Naive B cell (primary cell): Measurements from ENCODE around the gene DGKA. TPM values are rescaled to one million over a fixed set of nuclear protein-coding genes. Genes with fewer than 3 reads are reported as not detected.

ENCODE experiments used
- ATAC-seq, 2 donors: fragments of 150-1000 bp; cut with Tn5 transposase; 2 replicates each; pipeline ENCODE4 v1.10.0; 2021; ENCODE audit warnings: low read depth in 2 of 2, mild to moderate bottlenecking in 2 of 2, moderate library complexity in 2 of 2
- DNase-seq: peaks from one replicate; pipeline ENCODE4 v3.0.0; 2022
- H3K27ac Mint-ChIP-seq, 6 donors: one replicate each; pipeline ENCODE4 v1.8.0; 2020 to 2022; ENCODE audit warnings: mild to moderate bottlenecking in 6 of 6, mixed read lengths in 6 of 6, moderate library complexity in 5 of 6, inconsistent platforms in 2 of 6
- H3K27me3 Mint-ChIP-seq, 3 donors: one replicate each; pipeline ENCODE4 v1.8.0; 2021 to 2022; ENCODE audit warnings: mixed read lengths in 3 of 3, mild to moderate bottlenecking in 1 of 3
- H3K36me3 Mint-ChIP-seq, 2 donors: one replicate each; pipeline ENCODE4 v1.8.0; 2020 to 2022; ENCODE audit warnings: mixed read lengths in 2 of 2, inconsistent platforms in 1 of 2, mild to moderate bottlenecking in 1 of 2
- H3K4me1 Mint-ChIP-seq, 3 donors: one replicate each; pipeline ENCODE4 v1.8.0; 2020 to 2022; ENCODE audit warnings: mixed read lengths in 3 of 3, inconsistent platforms in 1 of 3, mild to moderate bottlenecking in 1 of 3, moderate library complexity in 1 of 3
- H3K4me3 Mint-ChIP-seq, 8 donors: one replicate each; pipeline ENCODE4 v1.8.0; 2020 to 2022; ENCODE audit warnings: mild to moderate bottlenecking in 8 of 8, mixed read lengths in 8 of 8, moderate library complexity in 8 of 8, inconsistent platforms in 2 of 8
- H3K9me3 Mint-ChIP-seq, 7 donors: one replicate each; pipeline ENCODE4 v1.8.0; 2020 to 2022; ENCODE audit warnings: mixed read lengths in 7 of 7, mild to moderate bottlenecking in 5 of 7, inconsistent platforms in 2 of 7, moderate library complexity in 1 of 7
- polyA plus RNA-seq, 6 donors: library from polyadenylated mRNA; unstranded; fragments of 300-500 nt; fragmentation: Illumina TruSeq; gene quantifications; one replicate each; pipeline ENCODE4 v1.2.3, GENCODE V29; 2021; ENCODE audit warnings: low read depth in 6 of 6

Gene DGKA
- polyA plus RNA-seq, 6 donors from 2014 or later: 64.0 to 119 (median 65.9) TPM

GRCh38 chr12:55933799-55934742 is 3.1 kb downstream of the DGKA start:
- Mint-ChIP-seq H3K9me3 (no peaks in the 10 kb centered on the region), H3K36me3 (peaks cover 8 to 29% of the 10 kb centered on the region in 2 donors), H3K27ac (peak overlapping the region in 5 of 6 donors; percentile 40 to 98 (median 59)), H3K27me3 (no peaks in the 10 kb centered on the region), H3K4me1 (peaks cover 59 to 75% (median 68%) of the 10 kb centered on the region in 3 donors), H3K4me3 (peak overlapping the region in 7 of 8 donors; percentile 3 to 100 (median 31))
- ATAC-seq (no peak), DNase-seq (no peak)

- Mint-ChIP-seq H3K9me3 (no peaks in the 10 kb centered on the region), H3K4me3 (peak overlapping the region in 1 of 8 donors; percentile 71), H3K27ac (peak overlapping the region in 3 of 6 donors; percentile 42 to 75 (median 52)), H3K36me3 (peaks cover 8 to 32% of the 10 kb centered on the region in 2 donors), H3K4me1 (peaks cover 53 to 69% (median 66%) of the 10 kb centered on the region in 3 donors), H3K27me3 (no peaks in the 10 kb centered on the region)
- ATAC-seq: no peak
- no peak for DNase-seq
These were observed 3.8 kb downstream of the DGKA start for GRCh38 chr12:55934773-55935172.

GRCh38 chr12:55935738-55936151 is 4.8 kb downstream of the DGKA start:
- no peaks in the 10 kb centered on the region for H3K27me3 Mint-ChIP-seq
- no peaks in the 10 kb centered on the region for H3K9me3 Mint-ChIP-seq
- ATAC-seq (no peak), DNase-seq (no peak)
- peak overlapping the region in 3 of 8 donors; percentile 30 to 44 (median 42) for H3K4me3 Mint-ChIP-seq
- peaks cover 8 to 32% of the 10 kb centered on the region in 2 donors for H3K36me3 Mint-ChIP-seq
- H3K4me1 Mint-ChIP-seq: peaks cover 52 to 69% (median 66%) of the 10 kb centered on the region in 3 donors
- peak overlapping the region in 5 of 6 donors; percentile 47 to 86 (median 57) for H3K27ac Mint-ChIP-seq

DNA sequence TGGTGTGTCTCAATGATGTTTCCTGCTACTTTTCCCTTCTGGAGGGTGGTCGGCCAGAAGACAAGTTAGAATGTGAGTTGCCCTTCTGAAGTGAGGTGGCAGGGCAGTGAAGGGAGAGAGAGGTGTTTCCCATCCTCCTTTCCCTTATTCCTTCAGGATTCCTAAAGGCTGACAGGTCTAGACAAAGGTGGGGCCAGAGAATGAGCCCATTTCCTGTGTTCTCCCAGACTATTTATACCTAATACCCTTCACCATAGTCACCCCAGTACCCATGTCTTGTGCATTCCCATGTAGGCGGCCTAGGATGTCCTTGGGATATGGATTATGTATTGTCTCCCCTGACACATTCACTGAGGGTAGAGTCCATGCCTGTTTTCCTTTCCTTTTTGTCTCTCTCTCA is 7.0 kb downstream of the DGKA start:
- peaks cover 22 to 38% of the 10 kb centered on the region in 2 donors for H3K36me3 Mint-ChIP-seq

DNA sequence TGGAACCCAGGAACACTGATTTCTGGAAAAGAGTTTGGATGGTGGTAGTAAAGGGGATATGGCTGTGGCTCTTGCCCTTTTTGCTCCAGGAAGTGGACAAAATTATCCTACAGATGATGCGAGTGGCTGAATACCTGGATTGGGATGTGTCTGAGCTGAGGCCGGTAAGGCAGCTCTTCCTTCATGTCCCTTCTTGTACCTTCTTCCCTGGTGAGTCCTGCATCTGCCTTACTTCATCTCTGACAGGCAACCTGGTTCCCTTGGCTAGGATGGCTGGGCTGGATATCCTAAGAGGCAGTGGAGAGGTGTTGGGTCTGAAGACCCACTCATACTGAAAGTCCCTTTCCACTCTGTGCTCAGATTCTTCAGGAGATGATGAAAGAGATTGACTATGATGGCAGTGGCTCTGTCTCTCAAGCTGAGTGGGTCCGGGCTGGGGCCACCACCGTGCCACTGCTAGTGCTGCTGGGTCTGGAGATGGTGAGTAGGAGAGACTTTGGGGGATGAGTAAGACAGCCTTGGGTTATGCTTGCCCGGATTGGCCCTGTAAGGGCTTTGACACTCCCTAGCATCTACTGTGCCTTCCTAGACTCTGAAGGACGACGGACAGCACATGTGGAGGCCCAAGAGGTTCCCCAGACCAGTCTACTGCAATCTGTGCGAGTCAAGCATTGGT is 8.0 kb downstream of the DGKA start:
- ATAC-seq (no peak), DNase-seq (no peak)
- H3K27ac Mint-ChIP-seq: peak overlapping the region in 3 of 6 donors; percentile 18 to 84 (median 42)
- peaks cover 29 to 38% of the 10 kb centered on the region in 2 donors for H3K36me3 Mint-ChIP-seq
- H3K9me3 Mint-ChIP-seq: no peaks in the 10 kb centered on the region
- H3K4me3 Mint-ChIP-seq: peak overlapping the region in 1 of 8 donors; percentile 44
- no peaks in the 10 kb centered on the region for H3K27me3 Mint-ChIP-seq
- peaks cover 30 to 60% (median 42%) of the 10 kb centered on the region in 3 donors for H3K4me1 Mint-ChIP-seq

More for the DNA sequence above, 7.0 kb downstream of the DGKA start:
- Mint-ChIP-seq H3K27ac (peak overlapping the region in 2 of 6 donors; percentile 18 to 71), H3K4me1 (peaks cover 37 to 65% (median 51%) of the 10 kb centered on the region in 3 donors), H3K9me3 (no peaks in the 10 kb centered on the region), H3K27me3 (no peaks in the 10 kb centered on the region), H3K4me3 (no peak overlapping the region)
- DNase-seq (no peak), ATAC-seq (no peak)

- peak; percentile 99 to 100 for ATAC-seq
- peaks cover 39 to 50% of the 10 kb centered on the region in 2 donors for H3K36me3 Mint-ChIP-seq
- H3K27me3 Mint-ChIP-seq: no peaks in the 10 kb centered on the region
- peak overlapping the region; percentile 29 to 92 (median 54) for H3K27ac Mint-ChIP-seq
- no peaks in the 10 kb centered on the region for H3K9me3 Mint-ChIP-seq
- H3K4me3 Mint-ChIP-seq: peak overlapping the region in 2 of 8 donors; percentile 12 to 36
- DNase-seq: peak; percentile 81
- H3K4me1 Mint-ChIP-seq: peaks cover 23 to 48% (median 35%) of the 10 kb centered on the region in 3 donors
These were observed 9.2 kb downstream of the DGKA start for GRCh38 chr12:55940065-55940732.

GRCh38 chr12:55942055-55942454 is 11.1 kb downstream of the DGKA start:
- H3K27ac Mint-ChIP-seq: peak overlapping the region in 2 of 6 donors; percentile 21 to 55
- DNase-seq: no peak
- no peak for ATAC-seq
- no peaks in the 10 kb centered on the region for H3K27me3 Mint-ChIP-seq
- peaks cover 15 to 30% (median 25%) of the 10 kb centered on the region in 3 donors for H3K4me1 Mint-ChIP-seq
- H3K36me3 Mint-ChIP-seq: peaks cover 38 to 51% of the 10 kb centered on the region in 2 donors
- no peaks in the 10 kb centered on the region for H3K9me3 Mint-ChIP-seq
- no peak overlapping the region for H3K4me3 Mint-ChIP-seq

DNA sequence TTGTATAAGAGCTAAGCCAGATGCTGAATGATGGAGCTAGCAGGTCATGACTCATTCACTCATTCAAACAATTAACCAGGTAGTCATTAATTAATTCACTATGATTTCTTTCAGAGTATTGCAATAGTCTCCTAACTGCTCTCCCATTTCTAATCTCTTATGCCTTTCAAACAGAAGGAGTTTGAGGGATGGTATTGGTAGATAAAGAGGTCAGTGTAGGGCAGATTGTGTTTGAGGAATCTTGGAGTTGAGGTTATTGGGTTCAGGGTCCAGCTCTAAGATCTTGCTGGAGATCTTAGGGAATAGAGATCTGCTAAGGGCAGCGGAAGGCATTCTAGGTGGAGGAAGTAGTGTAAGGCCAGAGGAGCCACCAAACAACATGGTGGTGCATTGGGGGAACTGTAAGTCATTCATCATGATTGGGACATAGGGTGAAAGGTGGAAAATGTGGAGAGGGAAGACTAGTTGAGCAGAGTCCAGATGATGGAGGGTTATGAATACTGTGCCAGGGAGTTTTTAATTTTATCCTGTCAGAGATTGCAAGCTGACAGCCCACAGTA is 11.7 kb downstream of the DGKA start:
- H3K9me3 Mint-ChIP-seq: no peaks in the 10 kb centered on the region

DNA sequence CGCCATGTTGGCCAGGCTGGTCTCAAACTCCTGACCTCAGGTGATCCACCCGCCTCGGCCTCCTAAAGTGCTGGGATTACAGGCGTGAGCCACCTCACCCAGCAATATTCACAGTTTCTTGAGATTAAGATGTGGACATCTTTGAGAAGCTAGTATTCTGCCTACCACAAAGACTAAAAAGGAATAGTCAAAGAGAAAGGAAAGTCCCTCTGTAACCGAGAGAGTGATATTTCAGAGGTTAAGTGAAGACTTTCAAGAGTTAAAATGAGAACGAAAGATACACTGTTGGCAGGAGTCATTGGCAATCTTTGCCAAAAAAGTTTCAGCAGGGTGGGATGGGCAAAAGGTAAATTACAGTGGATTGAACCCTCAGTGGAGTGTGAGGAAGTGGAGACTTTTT is 15.6 kb downstream of the DGKA start:
- Mint-ChIP-seq H3K9me3 (no peaks in the 10 kb centered on the region), H3K4me1 (peaks cover 0 to 15% (median 11%) of the 10 kb centered on the region in 3 donors), H3K4me3 (no peak overlapping the region), H3K27me3 (no peaks in the 10 kb centered on the region), H3K36me3 (peaks cover 35 to 37% of the 10 kb centered on the region in 2 donors), H3K27ac (peak overlapping the region in 1 of 6 donors; percentile 10)
- DNase-seq: no peak
- no peak for ATAC-seq

More for the DNA sequence above, 11.7 kb downstream of the DGKA start:
- H3K4me1 Mint-ChIP-seq: peaks cover 19 to 24% (median 19%) of the 10 kb centered on the region in 3 donors
- peaks cover 37 to 45% of the 10 kb centered on the region in 2 donors for H3K36me3 Mint-ChIP-seq
- DNase-seq: no peak
- peak overlapping the region in 1 of 8 donors; percentile 4 for H3K4me3 Mint-ChIP-seq
- peak overlapping the region in 3 of 6 donors; percentile 43 to 80 (median 47) for H3K27ac Mint-ChIP-seq
- no peak for ATAC-seq
- H3K27me3 Mint-ChIP-seq: no peaks in the 10 kb centered on the region

- ATAC-seq: no peak
These were observed 24.4 kb downstream of the DGKA start for GRCh38 chr12:55955344-55955743.

DNA sequence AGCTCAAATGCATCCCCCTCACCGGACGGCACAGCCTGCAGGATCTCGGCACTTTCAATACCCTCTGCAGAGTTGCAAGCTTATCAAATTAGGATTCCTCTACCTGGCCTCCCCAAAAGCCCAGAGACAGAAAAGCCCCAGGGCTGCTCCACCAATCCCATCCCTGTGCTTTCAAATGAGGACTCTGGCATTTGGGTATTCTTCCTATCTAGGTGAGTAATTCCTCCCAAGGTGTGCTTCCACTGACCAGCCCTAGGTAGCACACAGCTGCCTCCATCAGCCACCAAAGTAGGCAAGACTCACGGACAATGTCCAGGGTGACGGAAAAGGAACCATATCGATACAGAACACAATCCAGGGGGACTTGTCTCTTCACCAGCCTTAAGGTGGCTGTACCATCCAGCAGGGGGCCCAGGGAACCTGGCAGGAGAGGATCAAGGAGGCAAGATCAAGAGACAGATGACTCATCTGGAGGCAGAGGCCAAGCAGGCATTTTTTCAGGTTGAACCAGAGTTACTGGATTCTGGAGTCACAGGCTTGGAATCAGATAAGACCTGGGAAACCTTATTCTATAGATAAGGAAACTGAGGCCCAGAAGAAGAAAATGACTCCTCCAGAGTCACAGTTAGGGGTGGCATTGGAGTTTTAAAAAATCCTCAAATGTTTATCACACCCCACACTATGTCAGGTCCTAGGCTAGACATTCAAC is 25.0 kb downstream of the DGKA start:
- ATAC-seq: peak in 1 of 2 donors; percentile 30
- Mint-ChIP-seq H3K4me3 (peak overlapping the region in 1 of 8 donors; percentile 48), H3K36me3 (peaks cover 0 to 18% of the 10 kb centered on the region in 2 donors)

More at GRCh38 chr12:55955344-55955743, 24.4 kb downstream of the DGKA start:
- Mint-ChIP-seq H3K36me3 (peaks cover 0 to 18% of the 10 kb centered on the region in 2 donors), H3K27ac (peak overlapping the region in 3 of 6 donors; percentile 29 to 47 (median 41)), H3K4me3 (peak overlapping the region in 1 of 8 donors; percentile 31), H3K9me3 (no peaks in the 10 kb centered on the region), H3K27me3 (no peaks in the 10 kb centered on the region), H3K4me1 (peaks cover 4 to 14% (median 10%) of the 10 kb centered on the region in 3 donors)
- no peak for DNase-seq

More for the DNA sequence above, 25.0 kb downstream of the DGKA start:
- DNase-seq: no peak
- Mint-ChIP-seq H3K9me3 (no peaks in the 10 kb centered on the region), H3K27ac (peak overlapping the region in 4 of 6 donors; percentile 33 to 85 (median 61)), H3K27me3 (no peaks in the 10 kb centered on the region), H3K4me1 (peaks cover 4 to 14% (median 10%) of the 10 kb centered on the region in 3 donors)
